HG03060 (cell line): ENCODE results near the gene SUPT4H1.

Experiments
- ATAC-seq: cut with Tn5 transposase; IDR thresholded peaks from one replicate; pipeline ENCODE4 v1.9.1; 2021; ENCODE audit warnings: low read depth, moderate number of reproducible peaks; ENCODE audit not compliant: unreplicated experiment

The SUPT4H1 gene

GRCh38 chr17:58381124-58382035, 29.4 kb upstream of the SUPT4H1 start:
- no peak for ATAC-seq

- ATAC-seq, result no peak
These were observed 28.5 kb upstream of the SUPT4H1 start for GRCh38 chr17:58380207-58381123.

DNA sequence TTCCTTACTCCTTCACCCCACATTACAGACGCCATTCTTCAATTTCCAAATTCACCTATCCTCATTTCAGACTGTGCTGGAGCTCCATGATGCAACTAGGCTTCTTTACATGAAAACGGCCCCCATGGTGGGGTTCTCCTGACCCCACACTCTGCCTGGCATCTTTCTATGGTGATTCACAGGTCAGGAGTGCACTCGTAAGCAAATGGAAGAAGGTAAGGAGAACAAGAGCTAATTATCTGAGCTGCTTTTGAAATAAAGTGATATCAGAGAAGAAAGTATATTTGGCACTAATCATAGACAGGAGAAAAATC, 27.5 kb upstream of the SUPT4H1 start:
- no peak for ATAC-seq

DNA sequence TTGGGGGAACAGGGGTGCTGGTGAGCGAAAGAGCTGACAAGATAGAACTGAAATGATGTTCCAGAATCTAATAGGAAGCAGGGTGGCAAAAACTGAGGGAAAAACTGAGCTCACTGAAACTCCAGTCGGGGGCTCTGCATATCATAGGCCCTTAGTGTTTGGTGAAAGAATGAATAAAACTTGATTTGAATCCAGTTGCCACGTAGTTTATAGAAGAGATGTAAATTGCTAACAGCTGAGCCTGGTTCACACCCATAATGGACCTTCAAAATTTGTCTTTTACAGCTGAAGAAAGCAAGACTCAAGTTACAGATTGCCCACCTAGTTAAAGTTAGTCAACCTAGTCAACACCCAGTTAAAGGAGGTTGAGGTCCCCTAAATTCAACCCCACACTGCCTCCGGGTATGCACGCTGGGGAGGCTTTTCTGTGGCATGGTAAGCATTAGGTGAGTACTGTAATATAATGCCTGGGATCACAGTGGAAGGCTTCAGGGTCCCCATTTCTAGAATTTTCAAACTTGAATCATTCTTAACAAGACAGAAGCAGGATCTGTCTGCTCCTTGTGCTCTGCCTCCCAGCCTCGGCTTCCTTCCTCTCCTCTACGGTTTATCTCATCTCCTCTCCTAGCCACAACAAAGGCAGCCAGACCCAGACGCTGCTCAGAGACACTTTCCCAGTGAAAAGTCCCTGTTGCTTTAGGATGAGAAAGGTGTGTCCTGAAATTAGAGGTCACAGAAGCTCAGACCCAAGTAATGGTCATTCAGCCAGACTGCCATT, 26.9 kb upstream of the SUPT4H1 start:
- no peak for ATAC-seq

DNA sequence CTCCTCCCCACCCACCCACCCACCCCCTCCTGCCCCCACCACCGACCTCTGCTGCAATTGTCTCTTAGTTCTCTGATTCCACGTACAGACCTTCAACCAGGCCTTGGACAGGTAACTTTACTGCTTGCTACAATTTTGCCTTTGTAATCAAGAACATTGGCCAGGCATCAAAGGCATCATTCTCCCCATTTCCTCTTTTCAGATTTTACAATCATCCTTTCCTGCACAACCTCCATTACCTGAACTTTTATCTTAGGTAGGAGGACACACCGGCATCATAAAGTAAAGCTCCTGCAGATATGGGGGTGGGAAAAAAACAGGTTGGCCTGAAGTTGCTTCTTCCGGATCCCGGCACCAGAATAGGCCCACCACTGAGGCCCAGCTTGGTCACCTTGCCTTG, 25.7 kb upstream of the SUPT4H1 start:
- no peak for ATAC-seq

GRCh38 chr17:58377093-58377601, 25.1 kb upstream of the SUPT4H1 start:
- ATAC-seq, result no peak

DNA sequence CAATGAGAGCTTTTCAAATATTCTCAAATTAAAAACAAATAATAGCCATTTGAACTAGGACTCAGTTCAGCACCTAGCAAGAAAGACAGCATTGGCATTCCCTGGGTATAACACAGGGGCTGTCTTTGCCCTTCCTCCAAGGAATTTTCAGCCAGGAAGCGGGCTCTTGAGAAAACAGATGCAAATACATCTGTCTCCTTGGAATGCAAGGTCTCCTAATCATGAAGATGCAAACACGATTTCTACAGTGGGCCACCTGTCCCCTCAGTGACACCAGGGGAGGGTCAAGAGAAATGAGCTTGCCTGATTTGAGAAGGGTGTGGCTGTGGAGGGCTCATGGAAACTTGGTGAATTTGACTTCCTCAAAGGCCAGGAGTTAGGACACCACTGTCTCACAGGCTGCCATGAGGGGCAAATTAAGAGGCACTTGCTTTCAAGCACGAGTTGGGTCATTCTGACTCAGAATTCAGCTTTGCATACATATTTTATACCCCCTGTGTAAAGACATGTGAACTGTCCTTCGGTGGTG, 24.5 kb upstream of the SUPT4H1 start:
- no peak for ATAC-seq

DNA sequence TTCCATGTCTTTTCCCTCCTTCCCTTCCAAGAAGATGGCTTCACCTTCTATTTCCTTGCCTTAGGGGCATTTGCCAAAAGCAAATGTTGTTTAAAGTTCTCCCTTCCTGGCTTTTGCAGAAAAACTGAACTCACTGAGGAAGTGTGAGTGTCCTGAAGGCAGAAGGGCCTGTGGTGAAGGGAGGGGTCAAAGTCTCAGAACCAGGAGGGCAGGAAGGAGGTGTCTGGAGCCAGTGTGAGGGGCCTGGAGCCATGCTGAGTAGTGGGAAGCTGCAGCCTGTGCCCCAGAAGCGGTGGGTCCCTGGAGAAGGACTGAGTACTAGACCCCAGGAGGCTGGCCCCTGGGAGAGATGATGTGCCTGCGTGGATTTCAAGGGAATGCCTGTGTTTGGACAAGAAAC, 23.8 kb upstream of the SUPT4H1 start:
- no peak for ATAC-seq

DNA sequence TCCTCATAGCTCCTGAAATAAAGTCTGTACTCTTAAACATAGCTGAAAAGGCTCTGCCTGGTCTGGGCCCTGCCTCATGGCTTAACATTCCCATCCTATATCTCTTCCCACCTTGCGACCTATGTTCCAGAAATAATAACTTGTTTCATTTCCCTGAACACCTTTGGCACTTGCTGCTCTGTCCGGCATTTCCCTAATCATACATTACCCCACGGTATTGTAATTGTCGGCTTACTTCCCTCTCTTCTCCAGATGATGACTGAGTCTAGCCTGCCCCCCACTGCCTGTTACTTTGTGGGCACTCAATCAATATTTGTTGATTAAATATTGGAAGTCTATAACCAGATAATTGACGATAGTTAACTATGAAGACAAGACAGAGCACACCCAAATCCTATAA, 23.3 kb upstream of the SUPT4H1 start:
- ATAC-seq, result no peak

DNA sequence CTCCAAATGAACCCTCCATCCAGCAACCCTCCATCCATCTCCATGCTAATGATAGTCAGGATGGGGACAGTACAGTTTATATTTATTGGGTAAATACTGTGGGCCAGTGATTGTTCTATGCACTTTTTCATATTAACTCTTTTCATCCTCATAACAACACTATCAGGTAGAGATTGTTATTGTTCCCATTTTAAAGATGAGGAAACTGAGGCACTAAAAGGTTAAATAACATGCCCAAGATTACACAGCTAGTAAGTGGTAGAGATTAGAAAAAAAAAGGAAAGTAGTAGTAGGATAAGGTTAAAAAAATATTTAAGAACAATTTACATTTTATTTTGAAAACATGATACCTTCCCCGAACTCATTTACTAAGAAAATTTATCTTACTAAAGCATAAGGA, 21.9 kb upstream of the SUPT4H1 start:
- ATAC-seq, result no peak

- no peak for ATAC-seq
These were observed 21.0 kb upstream of the SUPT4H1 start for GRCh38 chr17:58373003-58373402.

DNA sequence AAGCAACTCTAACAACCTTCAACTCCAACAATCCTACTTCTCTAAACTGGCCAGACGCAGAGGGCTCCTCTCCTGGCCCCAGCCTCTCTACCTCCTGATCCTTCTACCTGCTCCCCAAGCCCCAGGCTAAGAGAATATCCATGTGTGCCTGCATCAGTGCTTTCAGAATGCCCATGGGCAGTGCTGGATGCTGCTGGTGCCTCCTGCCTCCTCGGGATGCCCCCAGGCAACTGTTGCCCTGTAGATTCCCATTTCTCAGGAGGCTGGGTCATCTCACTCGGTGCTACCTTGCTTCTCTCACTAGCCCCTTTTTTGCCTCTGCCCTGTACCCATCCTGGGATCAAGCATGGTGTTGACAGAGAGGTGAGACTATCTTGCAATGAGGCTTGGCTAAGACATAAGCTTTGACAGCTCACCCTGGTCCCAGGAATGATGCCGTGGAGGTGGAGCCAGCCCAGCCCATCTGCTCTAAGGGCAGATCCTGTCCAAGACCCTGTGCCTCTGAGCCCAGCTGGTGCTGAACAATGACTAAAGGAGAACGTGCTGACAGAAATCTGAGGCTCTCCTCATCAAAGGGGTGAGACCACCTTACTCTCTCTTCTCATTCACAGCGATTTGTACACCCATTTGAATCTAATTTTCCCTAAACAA, 19.4 kb upstream of the SUPT4H1 start:
- ATAC-seq, result no peak

- no peak for ATAC-seq
These were observed 18.7 kb upstream of the SUPT4H1 start for GRCh38 chr17:58370716-58371115.

- ATAC-seq, result no peak
These were observed 18.3 kb upstream of the SUPT4H1 start for GRCh38 chr17:58370309-58370708.

DNA sequence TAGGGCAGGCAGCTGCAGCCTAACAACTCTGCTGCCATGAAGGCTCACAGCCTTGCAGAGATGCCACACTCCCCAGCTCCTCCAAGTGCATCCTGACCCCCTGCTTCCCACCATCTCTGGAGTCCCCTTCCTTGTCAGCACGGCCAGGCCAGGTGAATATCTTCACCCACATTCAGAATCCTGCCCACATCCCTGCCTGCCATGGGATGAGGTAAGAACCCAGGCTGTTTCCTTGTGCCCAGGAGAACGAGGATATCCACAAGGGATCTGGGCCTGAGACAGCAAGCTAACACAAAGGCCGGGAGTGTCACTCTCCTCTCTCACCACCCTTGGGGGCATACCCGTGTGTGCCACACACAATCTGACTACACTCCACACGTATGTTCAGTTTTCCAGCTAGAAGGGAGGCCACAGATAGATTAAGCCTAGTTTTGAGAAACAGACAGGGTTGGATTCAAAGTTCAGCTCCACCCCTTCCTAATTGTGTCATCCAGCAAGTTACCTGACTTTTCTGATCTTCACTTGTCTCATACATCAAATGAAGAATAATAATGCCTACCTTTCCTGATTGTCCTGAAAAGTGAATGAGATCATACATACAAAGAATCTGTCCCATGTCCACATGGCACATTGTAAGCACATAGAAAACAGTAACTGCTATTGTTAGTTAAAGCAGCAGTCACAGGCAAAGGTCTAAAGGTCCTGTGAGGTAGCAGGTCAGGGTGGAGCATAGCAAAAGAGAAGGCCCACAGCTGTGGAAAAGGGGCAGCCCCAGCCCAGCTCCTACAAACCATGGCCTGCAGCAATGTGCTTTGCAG, 17.4 kb upstream of the SUPT4H1 start:
- ATAC-seq, result no peak

- ATAC-seq, result no peak
These were observed 16.8 kb upstream of the SUPT4H1 start for GRCh38 chr17:58368860-58369213.

DNA sequence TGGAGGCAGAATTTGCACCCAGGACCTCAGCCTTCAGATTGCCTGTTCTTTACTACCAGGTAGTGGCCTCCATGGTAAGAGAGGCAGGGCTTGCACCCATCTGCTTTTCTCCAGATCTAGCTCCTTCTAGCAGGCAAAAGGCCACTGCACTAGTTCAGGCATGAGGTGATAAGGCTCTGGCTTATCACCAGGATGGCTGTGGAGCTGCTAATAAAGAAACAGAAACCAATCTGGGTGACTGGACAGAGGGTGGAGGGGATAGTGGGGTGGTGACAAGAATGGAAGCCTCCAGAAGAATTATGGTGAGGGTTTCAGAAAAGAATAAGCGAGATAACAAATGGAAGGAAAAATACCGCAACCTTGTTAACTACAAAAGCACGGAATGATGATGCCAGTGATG, 15.5 kb upstream of the SUPT4H1 start:
- no peak for ATAC-seq

DNA sequence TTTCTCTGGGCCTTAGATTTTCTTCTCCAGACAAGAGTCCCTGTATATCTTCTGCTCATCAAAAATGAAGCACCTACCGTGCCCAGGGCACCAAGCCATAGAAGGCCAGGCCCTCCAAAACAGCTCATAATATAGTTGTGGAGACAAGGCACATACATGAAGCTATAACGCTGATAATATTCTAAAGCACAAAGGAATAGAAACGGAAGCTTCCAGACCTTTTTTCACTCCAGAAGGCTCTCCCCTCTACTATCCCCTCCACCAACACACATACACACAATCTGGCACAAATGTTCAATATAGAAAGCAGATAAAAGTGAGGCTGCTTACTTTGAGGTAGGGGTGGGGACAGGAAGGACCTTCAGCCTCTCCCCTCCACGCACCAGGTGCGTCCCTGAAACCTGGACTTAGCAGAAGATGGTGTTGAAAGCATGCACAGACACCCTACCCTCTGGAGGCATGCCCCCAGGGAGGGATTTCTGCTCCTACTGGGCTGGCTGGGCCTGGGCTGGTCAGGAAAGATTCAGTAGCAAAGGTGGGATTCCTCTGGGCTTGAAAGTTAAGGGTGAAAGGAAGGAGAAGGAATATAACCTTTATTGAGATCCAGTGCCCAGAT, 14.1 kb upstream of the SUPT4H1 start:
- no peak for ATAC-seq
